ENCODE measurements around the gene OLIG1. TPM values are rescaled to one million over a fixed set of nuclear protein-coding genes. Genes with fewer than 3 reads are reported as not detected.
A peak's percentile ranks its signal among the peaks of the same experiment; 100 is the strongest.

OLIG1 gene, protein sequence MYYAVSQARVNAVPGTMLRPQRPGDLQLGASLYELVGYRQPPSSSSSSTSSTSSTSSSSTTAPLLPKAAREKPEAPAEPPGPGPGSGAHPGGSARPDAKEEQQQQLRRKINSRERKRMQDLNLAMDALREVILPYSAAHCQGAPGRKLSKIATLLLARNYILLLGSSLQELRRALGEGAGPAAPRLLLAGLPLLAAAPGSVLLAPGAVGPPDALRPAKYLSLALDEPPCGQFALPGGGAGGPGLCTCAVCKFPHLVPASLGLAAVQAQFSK
- not detected for polyA plus RNA-seq
- long read RNA-seq, donor 1: 0 reads
- long read RNA-seq, donor 2: 0 reads
- long read RNA-seq, donor 3: 0 reads
- long read RNA-seq, donor 4: 0 reads
- long read RNA-seq, donor 5: 0 reads
- long read RNA-seq, donor 6: 0 reads
- long read RNA-seq, donor 7: 0 reads
- long read RNA-seq, donor 8: 0 reads
- long read RNA-seq, donor 9: 0 reads
- long read RNA-seq, donor 10: 0 reads

DNA sequence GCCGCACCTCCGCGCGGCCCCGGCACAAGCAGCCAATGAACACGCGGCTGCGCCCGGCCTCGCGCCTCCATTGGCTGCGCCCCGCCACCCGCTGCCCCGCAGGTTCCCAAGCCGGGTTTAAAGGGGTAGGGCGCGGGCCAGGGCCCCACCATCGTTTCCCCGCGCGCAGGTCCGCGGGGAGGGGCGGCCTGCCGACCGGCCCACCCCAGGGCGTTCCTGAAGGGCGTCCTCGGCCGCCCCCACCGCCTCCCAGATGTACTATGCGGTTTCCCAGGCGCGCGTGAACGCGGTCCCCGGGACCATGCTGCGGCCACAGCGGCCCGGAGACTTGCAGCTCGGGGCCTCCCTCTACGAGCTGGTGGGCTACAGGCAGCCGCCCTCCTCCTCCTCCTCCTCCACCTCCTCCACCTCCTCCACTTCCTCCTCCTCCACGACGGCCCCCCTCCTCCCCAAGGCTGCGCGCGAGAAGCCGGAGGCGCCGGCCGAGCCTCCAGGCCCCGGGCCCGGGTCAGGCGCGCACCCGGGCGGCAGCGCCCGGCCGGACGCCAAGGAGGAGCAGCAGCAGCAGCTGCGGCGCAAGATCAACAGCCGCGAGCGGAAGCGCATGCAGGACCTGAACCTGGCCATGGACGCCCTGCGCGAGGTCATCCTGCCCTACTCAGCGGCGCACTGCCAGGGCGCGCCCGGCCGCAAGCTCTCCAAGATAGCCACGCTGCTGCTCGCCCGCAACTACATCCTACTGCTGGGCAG is at the start of gene OLIG1:
Gene OLIG1 (plus strand): TSS at position 148 of the 750 bp plus-strand sequence. CDS start 106 bp downstream, at position 254.
- 1 to 2% (median 1%) methylated on average over 51 to 82 of the region's 82 CpGs for WGBS, 3 donors
- H3K27me3 ChIP-seq (ENCODE audit: control insufficient read depth in 3 of 3, insufficient read depth in 3 of 3, low read length in 3 of 3): peaks cover 20 to 79% (median 39%) of the 10 kb centered on the region in 3 donors

DNA sequence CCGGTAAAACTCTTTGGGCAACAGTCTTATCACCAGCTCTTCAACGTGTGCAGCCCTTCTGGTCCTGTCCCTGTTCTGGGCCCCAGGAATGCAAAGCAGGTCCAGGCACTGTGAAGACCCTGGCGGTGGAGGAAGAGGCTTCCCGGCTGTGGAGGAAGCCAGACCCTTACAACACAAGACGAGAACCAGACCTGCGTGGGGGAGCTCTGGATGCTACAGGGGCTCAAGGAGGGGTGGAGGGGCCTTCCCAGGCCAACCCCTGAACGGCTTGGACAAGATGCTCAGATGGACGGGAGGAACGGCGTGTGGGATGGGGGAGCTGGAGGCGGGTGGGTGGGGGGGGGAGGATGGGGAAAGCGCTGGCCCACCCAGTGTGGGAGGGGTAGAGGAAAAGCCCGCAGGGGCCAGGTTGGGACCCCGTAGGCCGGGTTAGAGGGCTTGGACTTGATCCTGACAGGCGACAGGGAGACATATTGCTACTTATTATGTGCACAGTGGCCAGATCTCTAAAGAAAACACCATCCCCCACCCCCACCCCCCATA is 49.3 kb upstream of the OLIG1 start:
- H3K4me3 ChIP-seq (ENCODE audit: low read depth in 1 of 3, low read length in 3 of 3): no peak overlapping the region
- FAIRE-seq (no peak), DNase-seq (no peak)
- no peaks in the 10 kb centered on the region for H3K4me1 ChIP-seq (ENCODE audit: control insufficient read depth in 3 of 3, insufficient read depth in 2 of 3, low read depth in 1 of 3, low read length in 2 of 3)
- 3 to 8% (median 6%) methylated on average over 15 to 16 of the region's 16 CpGs for WGBS, 3 donors
- H3K27ac ChIP-seq (ENCODE audit: low read depth in 1 of 3, low read length in 2 of 3): no peak overlapping the region
- H3K27me3 ChIP-seq (ENCODE audit: control insufficient read depth in 3 of 3, insufficient read depth in 3 of 3, low read length in 3 of 3): peaks cover 6 to 85% (median 64%) of the 10 kb centered on the region in 3 donors
- no peaks in the 10 kb centered on the region for H3K36me3 ChIP-seq (ENCODE audit: control insufficient read depth in 3 of 3, insufficient read depth in 2 of 3, low read depth in 1 of 3, low read length in 3 of 3)
- H3K9me3 ChIP-seq (ENCODE audit: control insufficient read depth in 2 of 2, insufficient read depth in 1 of 2, low read depth in 1 of 2, low read length in 1 of 2): no peaks in the 10 kb centered on the region

More for the DNA sequence above, at the start of gene OLIG1:
- no peak for FAIRE-seq
- peaks cover 0 to 5% (median 4%) of the 10 kb centered on the region in 3 donors for H3K4me1 ChIP-seq (ENCODE audit: control insufficient read depth in 3 of 3, insufficient read depth in 2 of 3, low read depth in 1 of 3, low read length in 2 of 3)
- H3K27ac ChIP-seq (ENCODE audit: low read depth in 1 of 3, low read length in 2 of 3): no peak within 1 kb of the TSS
- peak; percentile 11 to 45 for DNase-seq
- peaks cover 0 to 11% of the 10 kb centered on the region in 2 donors for H3K9me3 ChIP-seq (ENCODE audit: control insufficient read depth in 2 of 2, insufficient read depth in 1 of 2, low read depth in 1 of 2, low read length in 1 of 2)
- H3K36me3 ChIP-seq (ENCODE audit: control insufficient read depth in 3 of 3, insufficient read depth in 2 of 3, low read depth in 1 of 3, low read length in 3 of 3): no peaks in the 10 kb centered on the region
- H3K4me3 ChIP-seq (ENCODE audit: low read depth in 1 of 3, low read length in 3 of 3): peak within 1 kb of the TSS in 1 of 3 donors; percentile 30

DNA sequence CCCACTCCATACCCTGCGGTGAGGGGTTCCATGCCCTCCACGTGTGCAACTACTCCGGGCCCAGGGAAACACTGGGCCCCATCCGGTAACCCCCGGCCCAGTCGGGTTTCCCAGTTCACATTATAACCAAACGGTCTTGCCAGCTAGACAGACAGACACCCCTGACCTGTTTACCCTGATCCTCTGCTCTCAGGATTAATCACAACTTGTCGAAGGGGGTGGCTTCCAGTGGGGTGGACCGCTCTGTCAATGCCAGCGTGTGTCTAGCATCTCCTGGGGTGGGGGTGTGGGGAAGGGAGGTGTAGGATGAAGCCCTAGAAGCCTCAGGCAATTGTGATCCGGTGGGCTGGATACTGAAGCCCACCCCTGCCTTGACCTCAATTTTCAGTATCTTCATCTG is 48.8 kb upstream of the OLIG1 start:
- H3K4me1 ChIP-seq (ENCODE audit: control insufficient read depth in 3 of 3, insufficient read depth in 2 of 3, low read depth in 1 of 3, low read length in 2 of 3): no peaks in the 10 kb centered on the region
- no peak for FAIRE-seq
- no peak overlapping the region for H3K27ac ChIP-seq (ENCODE audit: low read depth in 1 of 3, low read length in 2 of 3)
- no peaks in the 10 kb centered on the region for H3K9me3 ChIP-seq (ENCODE audit: control insufficient read depth in 2 of 2, insufficient read depth in 1 of 2, low read depth in 1 of 2, low read length in 1 of 2)
- H3K27me3 ChIP-seq (ENCODE audit: control insufficient read depth in 3 of 3, insufficient read depth in 3 of 3, low read length in 3 of 3): peaks cover 6 to 86% (median 66%) of the 10 kb centered on the region in 3 donors
- WGBS, 3 donors: 12 to 24% (median 20%) methylated on average over 11 of the region's 11 CpGs
- no peak overlapping the region for H3K4me3 ChIP-seq (ENCODE audit: low read depth in 1 of 3, low read length in 3 of 3)
- no peak for DNase-seq
- H3K36me3 ChIP-seq (ENCODE audit: control insufficient read depth in 3 of 3, insufficient read depth in 2 of 3, low read depth in 1 of 3, low read length in 3 of 3): no peaks in the 10 kb centered on the region

- DNase-seq: no peak
- 10 to 17% (median 16%) methylated on average over 4 of the region's 4 CpGs for WGBS, 3 donors
- H3K27me3 ChIP-seq (ENCODE audit: control insufficient read depth in 3 of 3, insufficient read depth in 3 of 3, low read length in 3 of 3): peaks cover 11 to 92% (median 72%) of the 10 kb centered on the region in 3 donors
Observed at GRCh38 chr21:33021667-33022066, 48.3 kb upstream of the OLIG1 start.

DNA sequence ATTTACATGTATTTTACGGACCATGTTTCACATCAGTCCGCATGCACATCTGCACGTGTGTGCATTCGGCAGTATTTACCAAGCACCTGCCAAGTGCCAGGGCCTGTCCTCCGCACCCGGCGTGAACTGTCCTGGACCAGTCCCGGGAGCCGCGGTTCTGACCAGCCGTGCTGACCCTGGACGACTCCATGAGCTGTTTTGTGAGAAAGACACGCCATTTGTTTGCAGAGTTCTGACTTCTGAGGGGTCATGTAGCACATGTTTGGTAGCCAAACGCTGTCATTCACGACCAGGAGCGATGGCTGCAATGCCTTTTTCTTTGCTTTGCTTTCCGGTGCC is 47.5 kb upstream of the OLIG1 start:
- H3K9me3 ChIP-seq (ENCODE audit: control insufficient read depth in 2 of 2, insufficient read depth in 1 of 2, low read depth in 1 of 2, low read length in 1 of 2): no peaks in the 10 kb centered on the region
- 11 to 14% (median 13%) methylated on average over 17 of the region's 17 CpGs for WGBS, 3 donors
- no peak overlapping the region for H3K4me3 ChIP-seq (ENCODE audit: low read depth in 1 of 3, low read length in 3 of 3)
- no peak for FAIRE-seq
- H3K27ac ChIP-seq (ENCODE audit: low read depth in 1 of 3, low read length in 2 of 3): no peak overlapping the region
- H3K36me3 ChIP-seq (ENCODE audit: control insufficient read depth in 3 of 3, insufficient read depth in 2 of 3, low read depth in 1 of 3, low read length in 3 of 3): no peaks in the 10 kb centered on the region
- DNase-seq: no peak
- peaks cover 18 to 94% (median 77%) of the 10 kb centered on the region in 3 donors for H3K27me3 ChIP-seq (ENCODE audit: control insufficient read depth in 3 of 3, insufficient read depth in 3 of 3, low read length in 3 of 3)
- H3K4me1 ChIP-seq (ENCODE audit: control insufficient read depth in 3 of 3, insufficient read depth in 2 of 3, low read depth in 1 of 3, low read length in 2 of 3): no peaks in the 10 kb centered on the region

More at GRCh38 chr21:33021667-33022066, 48.3 kb upstream of the OLIG1 start:
- no peaks in the 10 kb centered on the region for H3K4me1 ChIP-seq (ENCODE audit: control insufficient read depth in 3 of 3, insufficient read depth in 2 of 3, low read depth in 1 of 3, low read length in 2 of 3)
- H3K27ac ChIP-seq (ENCODE audit: low read depth in 1 of 3, low read length in 2 of 3): no peak overlapping the region
- no peaks in the 10 kb centered on the region for H3K9me3 ChIP-seq (ENCODE audit: control insufficient read depth in 2 of 2, insufficient read depth in 1 of 2, low read depth in 1 of 2, low read length in 1 of 2)
- no peaks in the 10 kb centered on the region for H3K36me3 ChIP-seq (ENCODE audit: control insufficient read depth in 3 of 3, insufficient read depth in 2 of 3, low read depth in 1 of 3, low read length in 3 of 3)
- FAIRE-seq: no peak
- H3K4me3 ChIP-seq (ENCODE audit: low read depth in 1 of 3, low read length in 3 of 3): no peak overlapping the region

DNA sequence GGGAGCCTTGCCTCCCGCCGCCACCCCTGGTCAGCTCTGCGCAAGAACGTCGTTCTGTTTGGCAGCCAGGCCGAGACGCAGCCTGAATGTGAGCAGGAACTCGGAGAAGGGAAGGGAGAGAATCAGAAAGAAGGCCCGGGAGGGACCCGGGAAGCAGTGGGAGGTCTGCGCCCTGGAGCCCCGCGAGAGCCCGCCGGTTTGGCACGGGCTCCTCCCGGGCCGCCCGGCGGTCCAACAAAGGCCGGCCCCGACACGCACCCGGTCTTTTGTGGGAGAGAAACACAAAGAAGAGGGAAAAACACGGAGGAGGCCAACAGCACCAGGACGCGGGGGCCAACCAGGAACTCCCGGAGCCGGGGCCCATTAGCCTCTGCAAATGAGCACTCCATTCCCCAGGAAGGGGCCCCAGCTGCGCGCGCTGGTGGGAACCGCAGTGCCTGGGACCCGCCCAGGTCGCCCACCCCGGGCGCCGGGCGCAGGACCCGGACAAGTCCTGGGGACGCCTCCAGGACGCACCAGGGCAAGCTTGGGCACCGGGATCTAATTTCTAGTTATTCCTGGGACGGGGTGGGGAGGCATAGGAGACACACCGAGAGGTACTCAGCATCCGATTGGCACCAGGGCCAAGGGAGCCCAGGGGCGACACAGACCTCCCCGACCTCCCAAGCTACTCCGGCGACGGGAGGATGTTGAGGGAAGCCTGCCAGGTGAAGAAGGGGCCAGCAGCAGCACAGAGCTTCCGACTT is 46.9 kb upstream of the OLIG1 start:
- 3 to 8% (median 7%) methylated on average over 41 to 52 of the region's 52 CpGs for WGBS, 3 donors
- DNase-seq: no peak
- no peak overlapping the region for H3K27ac ChIP-seq (ENCODE audit: low read depth in 1 of 3, low read length in 2 of 3)
- FAIRE-seq: no peak
- no peaks in the 10 kb centered on the region for H3K9me3 ChIP-seq (ENCODE audit: control insufficient read depth in 2 of 2, insufficient read depth in 1 of 2, low read depth in 1 of 2, low read length in 1 of 2)
- H3K4me1 ChIP-seq (ENCODE audit: control insufficient read depth in 3 of 3, insufficient read depth in 2 of 3, low read depth in 1 of 3, low read length in 2 of 3): no peaks in the 10 kb centered on the region
- peaks cover 22 to 92% (median 79%) of the 10 kb centered on the region in 3 donors for H3K27me3 ChIP-seq (ENCODE audit: control insufficient read depth in 3 of 3, insufficient read depth in 3 of 3, low read length in 3 of 3)
- no peak overlapping the region for H3K4me3 ChIP-seq (ENCODE audit: low read depth in 1 of 3, low read length in 3 of 3)
- no peaks in the 10 kb centered on the region for H3K36me3 ChIP-seq (ENCODE audit: control insufficient read depth in 3 of 3, insufficient read depth in 2 of 3, low read depth in 1 of 3, low read length in 3 of 3)

GRCh38 chr21:33023574-33024200 is 46.3 kb upstream of the OLIG1 start:
- no peaks in the 10 kb centered on the region for H3K36me3 ChIP-seq (ENCODE audit: control insufficient read depth in 3 of 3, insufficient read depth in 2 of 3, low read depth in 1 of 3, low read length in 3 of 3)
- DNase-seq: no peak
- H3K9me3 ChIP-seq (ENCODE audit: control insufficient read depth in 2 of 2, insufficient read depth in 1 of 2, low read depth in 1 of 2, low read length in 1 of 2): no peaks in the 10 kb centered on the region
- no peaks in the 10 kb centered on the region for H3K4me1 ChIP-seq (ENCODE audit: control insufficient read depth in 3 of 3, insufficient read depth in 2 of 3, low read depth in 1 of 3, low read length in 2 of 3)
- 4 to 9% (median 7%) methylated on average over 49 of the region's 49 CpGs for WGBS, 3 donors
- H3K27me3 ChIP-seq (ENCODE audit: control insufficient read depth in 3 of 3, insufficient read depth in 3 of 3, low read length in 3 of 3): peaks cover 22 to 92% (median 81%) of the 10 kb centered on the region in 3 donors
- H3K27ac ChIP-seq (ENCODE audit: low read depth in 1 of 3, low read length in 2 of 3): no peak overlapping the region
- FAIRE-seq: no peak
- H3K4me3 ChIP-seq (ENCODE audit: low read depth in 1 of 3, low read length in 3 of 3): no peak overlapping the region
